Muscle layer of duodenum (tissue), 2 donors: ENCODE measurements around the gene HDAC5.
"Not testable (repeated sequence)": the region's sequence is repeated elsewhere in the genome, so short reads cannot be mapped to it uniquely, and the experiment has no call there.

Experiments used
- H3K27ac ChIP-seq: one replicate; pipeline ENCODE4 v1.7.0; 2013; ENCODE audit warnings: mild to moderate bottlenecking, low read length
- H3K27me3 ChIP-seq: one replicate; pipeline ENCODE4 v1.7.0; 2013; ENCODE audit warnings: low read depth, mild to moderate bottlenecking, control low read depth, low read length
- H3K36me3 ChIP-seq, 2 donors: one replicate each; pipeline ENCODE4 v1.7.0; 2013; ENCODE audit warnings: low read length in 2 of 2, control low read depth in 1 of 2, mild to moderate bottlenecking in 1 of 2; ENCODE audit not compliant: insufficient read depth in 2 of 2, control insufficient read depth in 1 of 2
- H3K4me1 ChIP-seq, 2 donors: one replicate each; pipeline ENCODE4 v1.7.0; 2013; ENCODE audit warnings: low read length in 2 of 2, mild to moderate bottlenecking in 2 of 2, control low read depth in 1 of 2, moderate library complexity in 1 of 2; ENCODE audit not compliant: insufficient read depth in 2 of 2, control insufficient read depth in 1 of 2
- H3K4me3 ChIP-seq, 2 donors: one replicate each; pipeline ENCODE4 v1.7.0; 2013; ENCODE audit warnings: low read length in 2 of 2, low read depth in 1 of 2, mild to moderate bottlenecking in 1 of 2
- H3K9me3 ChIP-seq, 2 donors: one replicate each; pipeline ENCODE4 v1.7.0; 2013; ENCODE audit warnings: low read length in 2 of 2, control low read depth in 1 of 2, mild to moderate bottlenecking in 1 of 2; ENCODE audit not compliant: control insufficient read depth in 1 of 2
- donor health status: healthy.

Gene HDAC5

GRCh38 chr17:44130693-44131349 lies 7.4 kb upstream of the HDAC5 start:
- H3K27me3 ChIP-seq, result no peaks in the 10 kb centered on the region
- no peaks in the 10 kb centered on the region for H3K36me3 ChIP-seq
- H3K9me3 ChIP-seq, result no peaks in the 10 kb centered on the region
- H3K4me1 ChIP-seq, result no peaks in the 10 kb centered on the region
- H3K27ac ChIP-seq, result no peak overlapping the region
- no peak overlapping the region for H3K4me3 ChIP-seq

GRCh38 chr17:44128383-44128782 lies 4.9 kb upstream of the HDAC5 start:
- Histone ChIP-seq H3K27ac (no peak overlapping the region), H3K4me1 (peaks cover 0 to 5% of the 10 kb centered on the region in 2 donors)

DNA sequence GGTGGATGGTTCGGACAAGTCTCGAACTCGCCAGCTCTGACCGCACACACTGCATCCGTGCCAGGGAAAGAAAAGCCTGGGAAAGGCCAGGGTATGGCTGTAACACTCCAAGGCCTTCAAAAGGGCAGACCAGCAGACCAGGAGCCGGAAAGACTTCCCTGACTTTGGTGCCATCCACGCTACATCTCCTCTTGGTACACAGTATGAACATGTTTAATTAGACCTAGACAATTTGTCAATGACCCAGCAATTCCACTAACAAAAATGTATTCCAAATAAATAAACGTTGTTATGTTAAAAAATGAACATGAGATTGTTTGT lies 637 bp upstream of the HDAC5 start:
- Histone ChIP-seq H3K36me3 (peaks cover 0 to 3% of the 10 kb centered on the region in 2 donors), H3K4me1 (peaks cover 0 to 27% of the 10 kb centered on the region in 2 donors), H3K27ac (peak overlapping the region; percentile 76), H3K27me3 (no peaks in the 10 kb centered on the region), H3K4me3 (peak overlapping the region; percentile 69 to 95), H3K9me3 (no peaks in the 10 kb centered on the region)

More at GRCh38 chr17:44128383-44128782, 4.9 kb upstream of the HDAC5 start:
- Histone ChIP-seq H3K9me3 (no peaks in the 10 kb centered on the region), H3K27me3 (no peaks in the 10 kb centered on the region), H3K4me3 (no peak overlapping the region), H3K36me3 (peaks cover 0 to 3% of the 10 kb centered on the region in 2 donors)

GRCh38 chr17:44122816-44123355 lies 555 bp downstream of the HDAC5 start:
- H3K9me3 ChIP-seq, result no peaks in the 10 kb centered on the region
- peaks cover 0 to 35% of the 10 kb centered on the region in 2 donors for H3K4me1 ChIP-seq
- no peaks in the 10 kb centered on the region for H3K27me3 ChIP-seq
- H3K36me3 ChIP-seq, result peaks cover 0 to 3% of the 10 kb centered on the region in 2 donors
- peak overlapping the region; percentile 86 to 95 for H3K4me3 ChIP-seq
- H3K27ac ChIP-seq, result peak overlapping the region; percentile 31

- peak overlapping the region; percentile 31 for H3K27ac ChIP-seq
- peaks cover 0 to 3% of the 10 kb centered on the region in 2 donors for H3K36me3 ChIP-seq
- H3K9me3 ChIP-seq, result no peaks in the 10 kb centered on the region
- H3K27me3 ChIP-seq, result no peaks in the 10 kb centered on the region
- peak overlapping the region; percentile 86 to 95 for H3K4me3 ChIP-seq
- peaks cover 0 to 35% of the 10 kb centered on the region in 2 donors for H3K4me1 ChIP-seq
Observed at GRCh38 chr17:44121997-44122815, 1.2 kb downstream of the HDAC5 start.

DNA sequence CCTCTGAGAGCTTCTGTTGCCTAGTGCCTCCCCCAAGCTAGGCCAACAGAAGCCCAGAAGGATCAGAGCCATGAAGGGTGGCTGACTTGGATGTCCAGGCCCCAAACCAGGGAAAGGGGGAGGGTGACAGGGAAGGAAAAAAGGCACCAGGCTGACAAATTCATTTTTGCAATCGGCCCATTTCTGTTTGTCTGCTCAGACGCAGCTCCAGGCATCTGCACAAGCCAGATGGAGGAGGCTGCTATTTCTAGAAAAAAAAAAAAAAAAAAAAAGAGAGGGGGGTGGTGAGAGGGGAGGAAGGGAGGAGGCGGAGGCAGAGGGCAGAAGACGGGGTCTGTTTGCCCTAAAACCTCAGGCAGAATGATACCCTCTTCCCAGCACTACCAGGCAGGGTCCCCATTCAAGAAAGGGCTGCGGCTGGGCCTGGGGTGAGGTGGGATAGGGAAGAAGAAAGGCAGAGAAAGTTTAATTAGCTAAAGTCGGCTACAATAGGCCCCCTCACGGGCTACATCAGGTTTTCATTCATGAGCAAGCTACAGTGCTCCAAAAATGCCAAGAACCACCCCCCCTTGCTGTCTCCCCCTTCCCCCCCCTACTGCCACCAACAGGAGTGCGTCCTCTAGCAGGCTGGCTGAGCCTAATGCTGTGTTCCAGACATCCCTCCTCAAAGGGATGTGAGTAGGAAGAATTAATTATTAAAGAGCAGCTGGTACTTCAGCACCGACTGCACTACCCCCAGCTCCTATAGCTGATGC lies 2.4 kb downstream of the HDAC5 start:
- no peaks in the 10 kb centered on the region for H3K27me3 ChIP-seq
- H3K9me3 ChIP-seq, result no peaks in the 10 kb centered on the region
- H3K4me3 ChIP-seq, result no peak overlapping the region
- peaks cover 0 to 37% of the 10 kb centered on the region in 2 donors for H3K4me1 ChIP-seq
- H3K27ac ChIP-seq, result no peak overlapping the region
- peaks cover 0 to 3% of the 10 kb centered on the region in 2 donors for H3K36me3 ChIP-seq

DNA sequence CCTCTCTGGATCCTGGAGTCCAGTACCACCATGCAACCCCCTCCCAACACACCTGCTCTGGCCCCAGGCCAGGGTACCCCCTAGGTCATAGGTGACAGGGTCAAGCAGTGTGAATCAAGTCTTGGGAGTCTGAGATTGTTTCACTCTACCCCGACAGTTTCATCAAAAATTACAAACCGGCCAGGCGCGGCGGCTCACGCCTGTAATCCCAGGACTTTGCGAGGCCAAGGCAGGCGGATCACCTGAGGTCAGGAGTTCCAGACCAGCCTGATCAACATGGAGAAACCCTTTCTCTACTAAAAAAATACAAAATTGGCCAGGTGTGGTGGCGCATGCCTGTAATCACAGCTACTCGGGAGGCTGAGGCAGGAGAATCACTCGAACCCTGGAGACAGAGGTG lies 3.2 kb downstream of the HDAC5 start:
- H3K4me1 ChIP-seq, result peaks cover 0 to 45% of the 10 kb centered on the region in 2 donors
- not testable (repeated sequence) for H3K9me3 ChIP-seq, H3K36me3 ChIP-seq, H3K27ac ChIP-seq, H3K4me3 ChIP-seq, H3K27me3 ChIP-seq

- Histone ChIP-seq H3K27me3 (no peaks in the 10 kb centered on the region), H3K9me3 (no peaks in the 10 kb centered on the region), H3K27ac (no peak overlapping the region), H3K4me3 (no peak overlapping the region), H3K4me1 (peaks cover 0 to 48% of the 10 kb centered on the region in 2 donors), H3K36me3 (peaks cover 4% of the 10 kb centered on the region in 2 donors)
Observed at GRCh38 chr17:44119798-44120197, 3.6 kb downstream of the HDAC5 start.

GRCh38 chr17:44119062-44119461 lies 4.4 kb downstream of the HDAC5 start:
- Histone ChIP-seq H3K36me3 (peaks cover 7 to 9% of the 10 kb centered on the region in 2 donors), H3K9me3 (no peaks in the 10 kb centered on the region), H3K4me1 (peaks cover 0 to 43% of the 10 kb centered on the region in 2 donors), H3K27ac (no peak overlapping the region), H3K27me3 (no peaks in the 10 kb centered on the region), H3K4me3 (no peak overlapping the region)

GRCh38 chr17:44118427-44119050 lies 4.9 kb downstream of the HDAC5 start:
- no peaks in the 10 kb centered on the region for H3K9me3 ChIP-seq
- H3K27ac ChIP-seq, result no peak overlapping the region
- H3K36me3 ChIP-seq, result peaks cover 5 to 7% of the 10 kb centered on the region in 2 donors
- no peaks in the 10 kb centered on the region for H3K27me3 ChIP-seq
- peaks cover 0 to 42% of the 10 kb centered on the region in 2 donors for H3K4me1 ChIP-seq
- H3K4me3 ChIP-seq, result no peak overlapping the region
